Measurements from ENCODE around the gene FBXW11. TPM values are rescaled to one million over a fixed set of nuclear protein-coding genes. Genes with fewer than 3 reads are reported as not detected.

Gene FBXW11
- total RNA-seq, 1 experiment from 2014 or later = 54.8 TPM

- Histone ChIP-seq H3K9me3 (ENCODE audit: insufficient read depth, low read depth) (no peaks in the 10 kb centered on the region), H3K27ac (no peak overlapping the region), H3K27me3 (ENCODE audit: insufficient read depth, low read depth) (no peaks in the 10 kb centered on the region), H3F3A (ENCODE audit: insufficient read depth, low read depth) (no peaks in the 10 kb centered on the region), H3K4me1 (replicated peaks; ENCODE audit: insufficient read depth) (no peaks in the 10 kb centered on the region), H2AFZ (no peak overlapping the region), H4K20me1 (ENCODE audit: insufficient read depth) (peaks cover 3% of the 10 kb centered on the region; the same call in 1 of the 2 replicates), H3K4me2 (no peak overlapping the region), H3K79me2 (ENCODE audit: low read depth) (no peaks in the 10 kb centered on the region), H3K4me3 (no peak overlapping the region), H3K36me3 (ENCODE audit: low read depth) (no peaks in the 10 kb centered on the region), H3K9me2 (ENCODE audit: insufficient read depth) (no peaks in the 10 kb centered on the region)
- intact Hi-C loops (cut with micrococcal nuclease; ENCODE audit: unreplicated experiment) = no loop called here
- ChIA-PET POLR2A (ENCODE audit: unreplicated experiment) (no interaction called here), CTCF (no interaction called here)
- BruUV-seq (replicated peaks) = no TSS peak
- no peak for DNase-seq
- TF ChIP-seq EZH2 (IDR thresholded peaks at IDR 0.05; ENCODE audit: low read depth) = no peak
- TF ChIP-seq, protein P1, sequence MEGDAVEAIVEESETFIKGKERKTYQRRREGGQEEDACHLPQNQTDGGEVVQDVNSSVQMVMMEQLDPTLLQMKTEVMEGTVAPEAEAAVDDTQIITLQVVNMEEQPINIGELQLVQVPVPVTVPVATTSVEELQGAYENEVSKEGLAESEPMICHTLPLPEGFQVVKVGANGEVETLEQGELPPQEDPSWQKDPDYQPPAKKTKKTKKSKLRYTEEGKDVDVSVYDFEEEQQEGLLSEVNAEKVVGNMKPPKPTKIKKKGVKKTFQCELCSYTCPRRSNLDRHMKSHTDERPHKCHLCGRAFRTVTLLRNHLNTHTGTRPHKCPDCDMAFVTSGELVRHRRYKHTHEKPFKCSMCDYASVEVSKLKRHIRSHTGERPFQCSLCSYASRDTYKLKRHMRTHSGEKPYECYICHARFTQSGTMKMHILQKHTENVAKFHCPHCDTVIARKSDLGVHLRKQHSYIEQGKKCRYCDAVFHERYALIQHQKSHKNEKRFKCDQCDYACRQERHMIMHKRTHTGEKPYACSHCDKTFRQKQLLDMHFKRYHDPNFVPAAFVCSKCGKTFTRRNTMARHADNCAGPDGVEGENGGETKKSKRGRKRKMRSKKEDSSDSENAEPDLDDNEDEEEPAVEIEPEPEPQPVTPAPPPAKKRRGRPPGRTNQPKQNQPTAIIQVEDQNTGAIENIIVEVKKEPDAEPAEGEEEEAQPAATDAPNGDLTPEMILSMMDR (conservative IDR thresholded peaks at IDR 0.05) = no peak
Observed at GRCh38 chr5:171857489-171857876, 149.0 kb downstream of the FBXW11 start.

- Histone ChIP-seq H2AFZ (no peak overlapping the region), H3K27me3 (ENCODE audit: insufficient read depth, low read depth) (no peaks in the 10 kb centered on the region), H4K20me1 (ENCODE audit: insufficient read depth) (peaks cover 2% of the 10 kb centered on the region; the same call in 1 of the 2 replicates), H3K36me3 (ENCODE audit: low read depth) (no peaks in the 10 kb centered on the region), H3K27ac (no peak overlapping the region), H3K79me2 (ENCODE audit: low read depth) (no peaks in the 10 kb centered on the region), H3K9me3 (ENCODE audit: insufficient read depth, low read depth) (no peaks in the 10 kb centered on the region), H3K4me3 (no peak overlapping the region), H3K4me2 (no peak overlapping the region), H3K9me2 (ENCODE audit: insufficient read depth) (no peaks in the 10 kb centered on the region), H3K4me1 (replicated peaks; ENCODE audit: insufficient read depth) (no peaks in the 10 kb centered on the region), H3F3A (ENCODE audit: insufficient read depth, low read depth) (no peaks in the 10 kb centered on the region)
- ChIA-PET POLR2A (ENCODE audit: unreplicated experiment) (no interaction called here), CTCF (no interaction called here)
- intact Hi-C loops (cut with micrococcal nuclease; ENCODE audit: unreplicated experiment) = no loop called here
- BruUV-seq (replicated peaks) = no TSS peak
- no peak for DNase-seq
- TF ChIP-seq, protein P1 (conservative IDR thresholded peaks at IDR 0.05) = no peak
- TF ChIP-seq EZH2 (IDR thresholded peaks at IDR 0.05; ENCODE audit: low read depth) = no peak
Observed at GRCh38 chr5:171855798-171856763, 150.4 kb downstream of the FBXW11 start.

GRCh38 chr5:171855265-171855664 is 151.2 kb downstream of the FBXW11 start:
- Histone ChIP-seq H2AFZ (no peak overlapping the region), H3K4me3 (no peak overlapping the region), H3K9me3 (ENCODE audit: insufficient read depth, low read depth) (no peaks in the 10 kb centered on the region), H3K27me3 (ENCODE audit: insufficient read depth, low read depth) (no peaks in the 10 kb centered on the region), H3K36me3 (ENCODE audit: low read depth) (no peaks in the 10 kb centered on the region), H3K4me2 (no peak overlapping the region), H3K79me2 (ENCODE audit: low read depth) (no peaks in the 10 kb centered on the region), H3F3A (ENCODE audit: insufficient read depth, low read depth) (no peaks in the 10 kb centered on the region), H3K9me2 (ENCODE audit: insufficient read depth) (no peaks in the 10 kb centered on the region), H4K20me1 (ENCODE audit: insufficient read depth) (no peaks in the 10 kb centered on the region; the same call in 1 of the 2 replicates), H3K27ac (no peak overlapping the region), H3K4me1 (replicated peaks; ENCODE audit: insufficient read depth) (no peaks in the 10 kb centered on the region)
- intact Hi-C loops (cut with micrococcal nuclease; ENCODE audit: unreplicated experiment) = no loop called here
- DNase-seq = no peak
- ChIA-PET POLR2A (ENCODE audit: unreplicated experiment) (no interaction called here), CTCF (no interaction called here)
- TF ChIP-seq, protein P1 (conservative IDR thresholded peaks at IDR 0.05) = no peak
- TF ChIP-seq EZH2 (IDR thresholded peaks at IDR 0.05; ENCODE audit: low read depth) = no peak
- BruUV-seq (replicated peaks) = no TSS peak
